Measurements from ENCODE around the gene AK5. TPM values are rescaled to one million over a fixed set of nuclear protein-coding genes. Genes with fewer than 3 reads are reported as not detected.

Gene AK5
- total RNA-seq, 1 donor from 2014 or later, result not detected

DNA sequence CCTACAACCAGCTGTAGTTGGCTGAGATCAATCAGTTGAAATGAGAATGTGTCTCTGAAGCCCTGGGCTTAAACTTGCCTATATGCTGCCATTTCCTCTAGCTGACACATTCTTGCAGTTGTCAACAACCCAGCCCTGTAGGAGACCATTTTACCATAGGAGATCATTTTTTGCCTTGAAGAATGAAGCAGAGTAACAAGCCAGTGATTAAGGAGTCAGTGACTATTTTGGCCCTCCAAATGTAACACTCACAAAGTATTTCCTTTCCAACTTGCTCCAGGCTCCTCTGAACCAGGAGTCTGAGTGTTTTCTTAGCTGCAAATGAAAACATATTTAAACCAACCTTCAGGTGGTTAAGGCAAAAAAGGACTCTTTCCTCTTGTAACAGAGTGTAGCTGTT is 217.1 kb downstream of the AK5 start:
- H3K36me3 Mint-ChIP-seq (ENCODE audit: low read depth), result no peaks in the 10 kb centered on the region
- ChIA-PET POLR2A (interaction anchor here (0.6 kb wide), 1 partner anchor 59 kb away, joined by 3 read pairs; no protein-coding TSS in a partner anchor), CTCF (no interaction called here)
- ATAC-seq (ENCODE audit: low read depth) (no peak), DNase-seq (no peak)
- no peaks in the 10 kb centered on the region for H3K4me1 Mint-ChIP-seq
- H3K9me3 Mint-ChIP-seq, result peaks cover 7% of the 10 kb centered on the region
- H3K27ac Mint-ChIP-seq, result no peak overlapping the region
- peaks cover 5% of the 10 kb centered on the region for H3K27me3 Mint-ChIP-seq
- intact Hi-C loops (cut with micrococcal nuclease), result no loop called here
- TF ChIP-seq, protein P1, sequence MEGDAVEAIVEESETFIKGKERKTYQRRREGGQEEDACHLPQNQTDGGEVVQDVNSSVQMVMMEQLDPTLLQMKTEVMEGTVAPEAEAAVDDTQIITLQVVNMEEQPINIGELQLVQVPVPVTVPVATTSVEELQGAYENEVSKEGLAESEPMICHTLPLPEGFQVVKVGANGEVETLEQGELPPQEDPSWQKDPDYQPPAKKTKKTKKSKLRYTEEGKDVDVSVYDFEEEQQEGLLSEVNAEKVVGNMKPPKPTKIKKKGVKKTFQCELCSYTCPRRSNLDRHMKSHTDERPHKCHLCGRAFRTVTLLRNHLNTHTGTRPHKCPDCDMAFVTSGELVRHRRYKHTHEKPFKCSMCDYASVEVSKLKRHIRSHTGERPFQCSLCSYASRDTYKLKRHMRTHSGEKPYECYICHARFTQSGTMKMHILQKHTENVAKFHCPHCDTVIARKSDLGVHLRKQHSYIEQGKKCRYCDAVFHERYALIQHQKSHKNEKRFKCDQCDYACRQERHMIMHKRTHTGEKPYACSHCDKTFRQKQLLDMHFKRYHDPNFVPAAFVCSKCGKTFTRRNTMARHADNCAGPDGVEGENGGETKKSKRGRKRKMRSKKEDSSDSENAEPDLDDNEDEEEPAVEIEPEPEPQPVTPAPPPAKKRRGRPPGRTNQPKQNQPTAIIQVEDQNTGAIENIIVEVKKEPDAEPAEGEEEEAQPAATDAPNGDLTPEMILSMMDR (IDR thresholded peaks at IDR 0.05), result no peak
- no peak overlapping the region for H3K4me3 Mint-ChIP-seq

DNA sequence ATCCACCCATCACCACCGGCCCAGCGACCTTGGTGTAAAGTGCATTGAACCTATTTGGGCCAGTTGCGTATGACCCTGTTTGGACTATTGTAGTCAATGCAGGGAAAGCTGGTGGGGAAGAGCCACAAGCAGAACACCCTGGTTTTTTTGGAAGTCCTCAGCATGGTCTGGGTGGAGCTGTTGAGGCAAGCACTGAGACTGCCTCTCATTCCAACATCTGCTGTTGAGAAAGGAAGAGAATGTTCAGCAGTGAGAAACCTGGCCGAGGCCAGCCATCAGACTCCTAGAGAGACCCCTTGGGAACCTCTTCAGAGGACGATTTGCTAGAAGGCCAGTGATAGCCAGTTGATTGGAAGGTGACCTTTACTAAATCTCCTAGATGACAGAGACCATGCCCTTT is 217.6 kb downstream of the AK5 start:
- CTCF ChIA-PET, result no interaction called here

DNA sequence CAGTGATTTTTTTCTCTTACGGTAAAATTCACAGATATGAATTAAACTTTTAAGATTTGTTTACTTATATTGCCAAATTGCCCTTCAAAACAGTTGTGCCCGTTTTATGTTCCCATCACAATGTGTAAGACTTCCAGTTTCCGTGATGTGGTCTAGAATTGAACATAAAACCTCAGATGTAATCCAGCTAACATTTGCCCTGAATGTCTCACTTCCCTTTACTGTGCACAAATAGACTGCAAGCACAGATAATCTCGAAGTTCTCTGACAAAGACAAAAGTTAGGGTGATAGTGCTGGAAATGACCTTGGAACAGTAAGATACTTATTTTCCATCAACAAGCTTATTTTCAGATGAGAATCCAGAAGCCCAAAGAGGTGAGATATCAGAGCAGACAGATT is 223.2 kb downstream of the AK5 start:
- ChIA-PET POLR2A (no interaction called here), CTCF (no interaction called here)
- intact Hi-C loops (cut with micrococcal nuclease), result no loop called here
- ATAC-seq (ENCODE audit: low read depth), result no peak
- H3K27me3 Mint-ChIP-seq, result peaks cover 3% of the 10 kb centered on the region
- H3K27ac Mint-ChIP-seq, result no peak overlapping the region
- H3K4me3 Mint-ChIP-seq, result no peak overlapping the region
- TF ChIP-seq, protein P1 (IDR thresholded peaks at IDR 0.05), result no peak
- no peaks in the 10 kb centered on the region for H3K4me1 Mint-ChIP-seq
- H3K36me3 Mint-ChIP-seq (ENCODE audit: low read depth), result no peaks in the 10 kb centered on the region
- no peaks in the 10 kb centered on the region for H3K9me3 Mint-ChIP-seq
- DNase-seq, result no peak

More for the DNA sequence above, 217.6 kb downstream of the AK5 start:
- H3K4me1 Mint-ChIP-seq, result no peaks in the 10 kb centered on the region
- POLR2A ChIA-PET, result no interaction called here
- TF ChIP-seq, protein P1 (IDR thresholded peaks at IDR 0.05), result no peak
- no peak for ATAC-seq (ENCODE audit: low read depth)
- intact Hi-C loops (cut with micrococcal nuclease), result no loop called here
- H3K9me3 Mint-ChIP-seq, result peaks cover 7% of the 10 kb centered on the region
- H3K27me3 Mint-ChIP-seq, result peaks cover 5% of the 10 kb centered on the region
- no peak overlapping the region for H3K4me3 Mint-ChIP-seq
- no peak for DNase-seq
- no peaks in the 10 kb centered on the region for H3K36me3 Mint-ChIP-seq (ENCODE audit: low read depth)
- no peak overlapping the region for H3K27ac Mint-ChIP-seq

DNA sequence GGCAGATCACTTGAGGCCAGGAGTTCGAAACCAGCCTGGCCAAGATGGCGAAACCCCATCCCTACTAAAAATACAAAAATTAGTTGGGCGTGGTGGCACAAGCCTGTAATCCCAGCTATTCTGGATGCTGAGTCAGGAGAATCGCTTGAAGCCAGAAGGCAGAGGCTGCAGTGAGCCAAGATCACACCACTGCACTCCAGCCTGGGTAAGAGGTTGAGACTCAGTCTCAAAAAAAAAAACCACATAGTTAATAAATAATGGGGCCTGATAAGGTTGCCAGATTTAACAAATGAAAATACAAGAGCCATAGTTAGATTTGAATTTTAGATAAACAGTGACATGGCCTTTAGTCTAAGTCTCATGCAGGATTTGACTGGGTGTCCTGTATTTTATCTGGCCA is 225.0 kb downstream of the AK5 start:
- POLR2A ChIA-PET, result no interaction called here
- no peak overlapping the region for H3K27ac Mint-ChIP-seq
- intact Hi-C loops (cut with micrococcal nuclease), result no loop called here
- H3K4me1 Mint-ChIP-seq, result no peaks in the 10 kb centered on the region
- no peaks in the 10 kb centered on the region for H3K36me3 Mint-ChIP-seq (ENCODE audit: low read depth)
- no peaks in the 10 kb centered on the region for H3K27me3 Mint-ChIP-seq
- no peaks in the 10 kb centered on the region for H3K9me3 Mint-ChIP-seq
- DNase-seq (no peak), ATAC-seq (ENCODE audit: low read depth) (no peak)
- no peak overlapping the region for H3K4me3 Mint-ChIP-seq
- TF ChIP-seq, protein P1 (IDR thresholded peaks at IDR 0.05), result no peak
- CTCF ChIA-PET, result interaction anchor here (1.0 kb wide), 1 partner anchor 10 kb away, joined by 3 read pairs; no protein-coding TSS in a partner anchor

DNA sequence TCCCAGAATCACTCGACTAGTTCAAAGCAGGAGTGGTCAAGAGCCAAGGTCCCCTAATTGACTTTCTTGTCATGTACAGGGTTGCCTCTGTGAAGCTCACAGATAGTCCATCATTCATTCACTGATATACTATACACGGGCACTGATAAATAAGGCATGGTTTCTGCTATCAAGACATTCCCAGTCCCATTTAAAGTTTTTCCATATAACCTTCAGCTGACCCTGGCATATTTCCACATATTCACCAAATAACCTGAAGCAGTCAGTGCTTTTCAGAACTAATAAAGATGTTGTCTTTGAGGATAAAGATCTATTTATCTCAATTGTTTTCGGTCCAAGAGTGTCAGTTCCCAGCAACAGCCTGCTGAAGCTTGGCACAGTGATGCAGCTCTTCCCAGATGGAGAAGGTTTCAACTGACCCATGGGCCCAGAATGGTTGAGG is 227.3 kb downstream of the AK5 start:
- Mint-ChIP-seq H3K4me3 (no peak overlapping the region), H3K27ac (no peak overlapping the region), H3K27me3 (no peaks in the 10 kb centered on the region), H3K4me1 (no peaks in the 10 kb centered on the region), H3K9me3 (no peaks in the 10 kb centered on the region), H3K36me3 (ENCODE audit: low read depth) (no peaks in the 10 kb centered on the region)
- ATAC-seq (ENCODE audit: low read depth), result no peak
- intact Hi-C loops (cut with micrococcal nuclease), result no loop called here
- no peak for DNase-seq
- POLR2A ChIA-PET, result no interaction called here
- CTCF ChIA-PET, result no interaction called here
- TF ChIP-seq, protein P1 (IDR thresholded peaks at IDR 0.05), result no peak

Data from activated B cell treated with CpG ODN at 0.5 μM for 24 hours (primary cell).